Measurements from ENCODE around the gene BAZ2B. TPM values are rescaled to one million over a fixed set of nuclear protein-coding genes. Genes with fewer than 3 reads are reported as not detected.

The BAZ2B gene
- total RNA-seq, 2 experiments from 2014 or later = 17.9 to 18.5 TPM

GRCh38 chr2:159454185-159454584, 162.2 kb downstream of the BAZ2B start:
- TF ChIP-seq CTCF (IDR thresholded peaks at IDR 0.05) = no peak
- peaks cover 33% of the 10 kb centered on the region for H3K4me1 Mint-ChIP-seq (ENCODE audit: low read depth)
- H3K4me1 ChIP-seq (ENCODE audit: insufficient read depth, low read length) = no peaks in the 10 kb centered on the region
- H3K4me3 ChIP-seq (ENCODE audit: low read length) = no peak overlapping the region
- no peak overlapping the region for H3K27ac ChIP-seq (ENCODE audit: low read depth in 1 of 2, low read length in 2 of 2)
- H3K36me3 Mint-ChIP-seq (ENCODE audit: low read depth) = no peaks in the 10 kb centered on the region
- H3K9me3 ChIP-seq (ENCODE audit: control insufficient read depth in 1 of 2, insufficient read depth in 1 of 2, low read length in 2 of 2) = no peaks in the 10 kb centered on the region
- no peak for ATAC-seq (ENCODE audit: poor library complexity)
- POLR2A ChIA-PET = no interaction called here
- CTCF ChIA-PET = no interaction called here
- H3K27ac Mint-ChIP-seq = no peak overlapping the region
- H3K9me3 Mint-ChIP-seq = no peaks in the 10 kb centered on the region
- no peaks in the 10 kb centered on the region for H3K27me3 ChIP-seq (ENCODE audit: control insufficient read depth in 1 of 2, insufficient read depth in 2 of 2, low read length in 2 of 2)
- no peak overlapping the region for H3K4me3 Mint-ChIP-seq
- no peaks in the 10 kb centered on the region for H3K27me3 Mint-ChIP-seq
- no peaks in the 10 kb centered on the region for H3K36me3 ChIP-seq (ENCODE audit: insufficient read depth, low read length)
- intact Hi-C loops (cut with DNase I, micrococcal nuclease) = no loop called here
- no peak for DNase-seq

- Histone ChIP-seq H3K27ac (ENCODE audit: low read depth in 1 of 2, low read length in 2 of 2) (no peak overlapping the region), H3K4me1 (ENCODE audit: insufficient read depth, low read length) (no peaks in the 10 kb centered on the region), H3K36me3 (ENCODE audit: insufficient read depth, low read length) (peaks cover 19% of the 10 kb centered on the region), H3K4me3 (ENCODE audit: low read length) (no peak overlapping the region), H3K27me3 (ENCODE audit: control insufficient read depth in 1 of 2, insufficient read depth in 2 of 2, low read length in 2 of 2) (no peaks in the 10 kb centered on the region), H3K9me3 (ENCODE audit: control insufficient read depth in 1 of 2, insufficient read depth in 1 of 2, low read length in 2 of 2) (no peaks in the 10 kb centered on the region)
- DNase-seq (no peak), ATAC-seq (ENCODE audit: poor library complexity) (no peak)
- Mint-ChIP-seq H3K4me1 (ENCODE audit: low read depth) (peaks cover 2% of the 10 kb centered on the region), H3K27me3 (no peaks in the 10 kb centered on the region), H3K36me3 (ENCODE audit: low read depth) (peaks cover 36% of the 10 kb centered on the region), H3K27ac (no peak overlapping the region), H3K9me3 (no peaks in the 10 kb centered on the region), H3K4me3 (no peak overlapping the region)
- intact Hi-C loops (cut with DNase I, micrococcal nuclease) = no loop called here
- ChIA-PET POLR2A (interaction anchor here (0.6 kb wide), 2 partner anchors 19 to 47 kb away, joined by 4 read pairs; no protein-coding TSS in a partner anchor), CTCF (interaction anchor here (1.7 kb wide), 1 partner anchor 9 kb away, joined by 4 read pairs; no protein-coding TSS in a partner anchor)
- TF ChIP-seq CTCF (IDR thresholded peaks at IDR 0.05) = no peak
These were observed 166.2 kb downstream of the BAZ2B start for GRCh38 chr2:159450180-159450579.

- Histone ChIP-seq H3K9me3 (ENCODE audit: control insufficient read depth in 1 of 2, insufficient read depth in 1 of 2, low read length in 2 of 2) (no peaks in the 10 kb centered on the region), H3K36me3 (ENCODE audit: insufficient read depth, low read length) (peaks cover 24% of the 10 kb centered on the region), H3K27ac (ENCODE audit: low read depth in 1 of 2, low read length in 2 of 2) (no peak overlapping the region), H3K4me3 (ENCODE audit: low read length) (no peak overlapping the region), H3K27me3 (ENCODE audit: control insufficient read depth in 1 of 2, insufficient read depth in 2 of 2, low read length in 2 of 2) (no peaks in the 10 kb centered on the region), H3K4me1 (ENCODE audit: insufficient read depth, low read length) (no peaks in the 10 kb centered on the region)
- H3K27me3 Mint-ChIP-seq = no peaks in the 10 kb centered on the region
- H3K4me3 Mint-ChIP-seq = no peak overlapping the region
- ChIA-PET POLR2A (no interaction called here), CTCF (interaction anchor here (1.7 kb wide), 1 partner anchor 10 kb away, joined by 4 read pairs; no protein-coding TSS in a partner anchor)
- intact Hi-C loops (cut with DNase I, micrococcal nuclease) = no loop called here
- H3K9me3 Mint-ChIP-seq = no peaks in the 10 kb centered on the region
- peaks cover 41% of the 10 kb centered on the region for H3K36me3 Mint-ChIP-seq (ENCODE audit: low read depth)
- no peaks in the 10 kb centered on the region for H3K4me1 Mint-ChIP-seq (ENCODE audit: low read depth)
- no peak for DNase-seq
- H3K27ac Mint-ChIP-seq = no peak overlapping the region
- no peak for ATAC-seq (ENCODE audit: poor library complexity)
- no peak for TF ChIP-seq CTCF (IDR thresholded peaks at IDR 0.05)
These were observed 166.7 kb downstream of the BAZ2B start for GRCh38 chr2:159449504-159450124.
